Fibroblast of the conjunctiva (primary cell): Measurements from ENCODE around the gene NDUFAF2.
"Not testable (repeated sequence)": the region's sequence is repeated elsewhere in the genome, so short reads cannot be mapped to it uniquely, and the experiment has no call there.

Source experiments
- DNase-seq: peaks from one replicate; pipeline ENCODE4 v3.0.0-alpha.2; 2010; ENCODE audit warnings: low read depth

The NDUFAF2 gene

GRCh38 chr5:61050292-61050691 lies 105.3 kb downstream of the NDUFAF2 start:
- DNase-seq, result no peak

GRCh38 chr5:61051267-61051666 lies 106.3 kb downstream of the NDUFAF2 start:
- no peak for DNase-seq

GRCh38 chr5:61052882-61053281 lies 107.9 kb downstream of the NDUFAF2 start:
- peak; percentile 67 for DNase-seq

GRCh38 chr5:61053937-61054336 lies 108.9 kb downstream of the NDUFAF2 start:
- DNase-seq, result no peak

GRCh38 chr5:61055434-61056006 lies 110.5 kb downstream of the NDUFAF2 start:
- DNase-seq, result peak; percentile 53

- no peak for DNase-seq
These were observed 114.5 kb downstream of the NDUFAF2 start for GRCh38 chr5:61059499-61059898.

GRCh38 chr5:61069150-61069549 lies 124.1 kb downstream of the NDUFAF2 start:
- DNase-seq, result no peak

GRCh38 chr5:61071526-61071925 lies 126.5 kb downstream of the NDUFAF2 start:
- no peak for DNase-seq

GRCh38 chr5:61076626-61077025 lies 131.6 kb downstream of the NDUFAF2 start:
- DNase-seq, result no peak

GRCh38 chr5:61081741-61082140 lies 136.7 kb downstream of the NDUFAF2 start:
- no peak for DNase-seq

GRCh38 chr5:61082516-61083280 lies 137.7 kb downstream of the NDUFAF2 start:
- no peak for DNase-seq

- DNase-seq, result no peak
These were observed 139.7 kb downstream of the NDUFAF2 start for GRCh38 chr5:61084658-61085057.

GRCh38 chr5:61085885-61086284 lies 140.9 kb downstream of the NDUFAF2 start:
- no peak for DNase-seq

- DNase-seq, result no peak
These were observed 142.9 kb downstream of the NDUFAF2 start for GRCh38 chr5:61087921-61088320.

GRCh38 chr5:61089351-61089750 lies 144.3 kb downstream of the NDUFAF2 start:
- no peak for DNase-seq

GRCh38 chr5:61093046-61093771 lies 148.2 kb downstream of the NDUFAF2 start:
- DNase-seq, result not testable (repeated sequence)

- DNase-seq, result no peak
These were observed 152.5 kb downstream of the NDUFAF2 start for GRCh38 chr5:61097465-61097864.

GRCh38 chr5:61098251-61098995 lies 153.4 kb downstream of the NDUFAF2 start:
- DNase-seq, result no peak

GRCh38 chr5:61100437-61100836 lies 155.4 kb downstream of the NDUFAF2 start:
- DNase-seq, result no peak

GRCh38 chr5:61114441-61114840 lies 169.4 kb downstream of the NDUFAF2 start:
- no peak for DNase-seq

GRCh38 chr5:61115968-61116367 lies 171.0 kb downstream of the NDUFAF2 start:
- no peak for DNase-seq

GRCh38 chr5:61119066-61119465 lies 174.1 kb downstream of the NDUFAF2 start:
- no peak for DNase-seq
